Measurements from ENCODE around the gene AHCYL1. TPM values are rescaled to one million over a fixed set of nuclear protein-coding genes. Genes with fewer than 3 reads are reported as not detected.

AHCYL1 gene
- total and polyA plus RNA-seq, 2 donors (not counting 3 experiments of a cell fraction or from before 2014, with no cell fraction given) = 49.2 to 74.2 TPM

DNA sequence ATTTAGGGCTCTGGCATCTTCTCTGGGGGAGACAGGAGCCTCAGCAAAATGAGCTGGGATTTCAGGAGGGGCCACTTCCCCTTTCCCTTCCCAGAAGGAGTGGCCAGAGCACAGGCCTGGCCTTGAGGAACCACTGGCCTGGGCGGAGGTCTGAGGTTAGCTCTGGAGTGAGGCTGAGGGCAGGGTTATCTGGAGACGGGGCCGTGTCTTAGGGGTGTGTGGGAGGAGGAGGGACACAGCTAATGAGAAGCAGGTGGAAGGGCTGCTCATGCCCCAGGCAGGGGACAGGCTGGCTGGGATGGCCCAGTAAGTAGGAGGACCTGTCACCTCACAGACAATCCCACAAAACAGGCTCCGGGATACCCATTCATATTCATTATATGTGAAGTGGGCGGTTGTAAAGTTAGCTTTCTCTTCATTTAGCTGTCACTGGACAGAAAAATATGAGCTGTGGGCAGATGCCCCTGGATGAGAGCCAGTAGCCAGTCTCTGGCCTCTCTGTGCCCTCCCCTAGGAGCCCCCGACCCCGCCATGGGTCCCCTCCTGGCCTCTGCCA lies 73.5 kb downstream of the AHCYL1 start:
- no peak overlapping the region for H3K27ac ChIP-seq (ENCODE audit: insufficient read depth, low read depth, low read length)
- H4K20me1 ChIP-seq (replicated peaks; ENCODE audit: control insufficient read depth, extremely low read depth, insufficient read depth, low read length) = no peaks in the 10 kb centered on the region
- H3K4me2 ChIP-seq (ENCODE audit: insufficient read depth, low read length) = no peak overlapping the region
- ChIA-PET POLR2A (no interaction called here), CTCF (interaction anchor here (1.5 to 3.9 kb wide), 2 partner anchors 29 to 30 kb away, joined by 4 to 16 read pairs; no protein-coding TSS in a partner anchor)
- H3K4me1 ChIP-seq (ENCODE audit: control insufficient read depth, extremely low read depth, insufficient read depth, low read length) = no peaks in the 10 kb centered on the region
- H2AFZ ChIP-seq (ENCODE audit: low read depth, low read length) = no peak overlapping the region
- H3K9me3 ChIP-seq (replicated peaks; ENCODE audit: control insufficient read depth, insufficient read depth, low read length) = no peaks in the 10 kb centered on the region
- no peaks in the 10 kb centered on the region for H3K27me3 ChIP-seq (ENCODE audit: control insufficient read depth in 2 of 2, insufficient read depth in 2 of 2, low read length in 2 of 2)
- H3K9ac ChIP-seq (replicated peaks; ENCODE audit: extremely low read depth, insufficient read depth, low read length) = no peak overlapping the region
- no peaks in the 10 kb centered on the region for H3K79me2 ChIP-seq (ENCODE audit: control insufficient read depth, insufficient read depth, low read length)
- intact Hi-C loops (cut with micrococcal nuclease) = no loop called here
- H3K36me3 ChIP-seq (ENCODE audit: control insufficient read depth in 2 of 2, extremely low read depth in 1 of 2, insufficient read depth in 2 of 2, low read length in 2 of 2) = peaks cover 17 to 39% of the 10 kb centered on the region in 2 experiments
- FAIRE-seq (no peak), DNase-seq (ENCODE audit: low read depth, low spot score) (no peak)
- H3K9me1 ChIP-seq (replicated peaks; ENCODE audit: control insufficient read depth, extremely low read depth, insufficient read depth, low read length) = no peaks in the 10 kb centered on the region
- H3K4me3 ChIP-seq (replicated peaks in 1 of 3; ENCODE audit: insufficient read depth in 1 of 3, low read depth in 1 of 3, low read length in 3 of 3) = no peak overlapping the region
- TF ChIP-seq GATA2 (IDR thresholded peaks at IDR 0.05; ENCODE audit: insufficient read depth, insufficient read length, low read depth, low read length) = no peak
- TF ChIP-seq, protein P1, sequence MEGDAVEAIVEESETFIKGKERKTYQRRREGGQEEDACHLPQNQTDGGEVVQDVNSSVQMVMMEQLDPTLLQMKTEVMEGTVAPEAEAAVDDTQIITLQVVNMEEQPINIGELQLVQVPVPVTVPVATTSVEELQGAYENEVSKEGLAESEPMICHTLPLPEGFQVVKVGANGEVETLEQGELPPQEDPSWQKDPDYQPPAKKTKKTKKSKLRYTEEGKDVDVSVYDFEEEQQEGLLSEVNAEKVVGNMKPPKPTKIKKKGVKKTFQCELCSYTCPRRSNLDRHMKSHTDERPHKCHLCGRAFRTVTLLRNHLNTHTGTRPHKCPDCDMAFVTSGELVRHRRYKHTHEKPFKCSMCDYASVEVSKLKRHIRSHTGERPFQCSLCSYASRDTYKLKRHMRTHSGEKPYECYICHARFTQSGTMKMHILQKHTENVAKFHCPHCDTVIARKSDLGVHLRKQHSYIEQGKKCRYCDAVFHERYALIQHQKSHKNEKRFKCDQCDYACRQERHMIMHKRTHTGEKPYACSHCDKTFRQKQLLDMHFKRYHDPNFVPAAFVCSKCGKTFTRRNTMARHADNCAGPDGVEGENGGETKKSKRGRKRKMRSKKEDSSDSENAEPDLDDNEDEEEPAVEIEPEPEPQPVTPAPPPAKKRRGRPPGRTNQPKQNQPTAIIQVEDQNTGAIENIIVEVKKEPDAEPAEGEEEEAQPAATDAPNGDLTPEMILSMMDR (IDR thresholded peaks at IDR 0.05; ENCODE audit: extremely low read depth in 1 of 2, insufficient read depth in 1 of 2, low read depth in 1 of 2, low read length in 2 of 2) = no peak
- TF ChIP-seq, protein P2, sequence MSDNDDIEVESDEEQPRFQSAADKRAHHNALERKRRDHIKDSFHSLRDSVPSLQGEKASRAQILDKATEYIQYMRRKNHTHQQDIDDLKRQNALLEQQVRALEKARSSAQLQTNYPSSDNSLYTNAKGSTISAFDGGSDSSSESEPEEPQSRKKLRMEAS (IDR thresholded peaks at IDR 0.05; ENCODE audit: insufficient read depth, insufficient read length) = no peak
- no peak for TF ChIP-seq EZH2 (IDR thresholded peaks at IDR 0.05; ENCODE audit: borderline replicate concordance, low read depth, low read length, severe bottlenecking)
- no peak for TF ChIP-seq POLR2A (IDR thresholded peaks at IDR 0.05; ENCODE audit: low read depth, low read length)
- no peak for TF ChIP-seq FOS (IDR thresholded peaks at IDR 0.05; ENCODE audit: borderline replicate concordance, insufficient read depth, low read length)
- no peak for TF ChIP-seq JUN (IDR thresholded peaks at IDR 0.05; ENCODE audit: borderline replicate concordance, insufficient read depth, insufficient read length, low read depth)
- dilution Hi-C loops (cut with MboI; ENCODE audit: extremely low pct_ligation_motif_present, low sequenced_read_pairs) = no loop called here
- BruUV-seq (replicated peaks) = no TSS peak
